Fibroblast of lung (primary cell): ENCODE measurements around the gene PRSS12. TPM values are rescaled to one million over a fixed set of nuclear protein-coding genes. Genes with fewer than 3 reads are reported as not detected.

Experiments used
- DNase-seq, 2 donors: peaks; one replicate each; pipeline versions ENCODE4 v3.0.0 to v3.0.0-alpha.2; 2010; ENCODE audit warnings: low read depth in 2 of 2
- H2AFZ ChIP-seq: 2 replicates; pipeline ENCODE4 v1.5.1; 2012; ENCODE audit warnings: low read length, control low read depth, inconsistent platforms
- H3K27ac ChIP-seq: 2 replicates; pipeline ENCODE4 v1.5.1; 2011; ENCODE audit warnings: low read length, control low read depth; ENCODE audit not compliant: insufficient read depth
- H3K27me3 ChIP-seq: 2 replicates; pipeline ENCODE4 v1.5.1; 2011; ENCODE audit warnings: mild to moderate bottlenecking, low read length; ENCODE audit not compliant: control insufficient read depth, insufficient read depth
- H3K36me3 ChIP-seq: 2 replicates; pipeline ENCODE4 v1.5.1; 2011; ENCODE audit warnings: low read length; ENCODE audit not compliant: control insufficient read depth, insufficient read depth
- H3K4me1 ChIP-seq: 2 replicates; pipeline ENCODE4 v1.5.1; 2011; ENCODE audit warnings: low read length; ENCODE audit not compliant: control insufficient read depth, insufficient read depth; ENCODE audit errors: extremely low read depth
- H3K4me2 ChIP-seq: 2 replicates; pipeline ENCODE4 v1.5.1; 2011; ENCODE audit warnings: low read length, control low read depth; ENCODE audit not compliant: insufficient read depth; ENCODE audit errors: extremely low read depth
- H3K4me3 ChIP-seq, 4 experiments: fragments of 200-600 bp in 1 of 4; sonication (generic) in 1 of 4; replicated peaks in 1 of 4; 2 replicates each; pipeline ENCODE4 v1.5.1; 2011 to 2016; ENCODE audit warnings: low read length in 4 of 4, low read depth in 3 of 4, mild to moderate bottlenecking in 3 of 4, control low read depth in 2 of 4, inconsistent platforms in 1 of 4, mixed read lengths in 1 of 4; ENCODE audit not compliant: insufficient read depth in 1 of 4; ENCODE audit errors: control extremely low read depth in 1 of 4
- H3K79me2 ChIP-seq: 2 replicates; pipeline ENCODE4 v1.5.1; 2012; ENCODE audit warnings: mild to moderate bottlenecking, low read length, inconsistent platforms; ENCODE audit not compliant: control insufficient read depth, insufficient read depth
- H3K9ac ChIP-seq: 2 replicates; pipeline ENCODE4 v1.5.1; 2011; ENCODE audit warnings: mild to moderate bottlenecking, low read length, control low read depth; ENCODE audit not compliant: insufficient read depth
- H3K9me3 ChIP-seq: 2 replicates; pipeline ENCODE4 v1.5.1; 2012; ENCODE audit warnings: low read depth, low read length; ENCODE audit not compliant: control insufficient read depth, insufficient read depth
- H4K20me1 ChIP-seq: 2 replicates; pipeline ENCODE4 v1.5.1; 2011; ENCODE audit warnings: low read length; ENCODE audit not compliant: control insufficient read depth, insufficient read depth; ENCODE audit errors: extremely low read depth
- CTCF ChIP-seq, 2 donors: IDR thresholded peaks in 1 of 2; conservative IDR thresholded peaks in 1 of 2; 1 replicate in 1 of 2; 2 replicates in 1 of 2; pipeline ENCODE4 v1.5.1; 2011 to 2012; ENCODE audit warnings: low read length in 2 of 2, control low read depth in 1 of 2, inconsistent platforms in 1 of 2, low read depth in 1 of 2, mild to moderate bottlenecking in 1 of 2
- EZH2 ChIP-seq: IDR thresholded peaks from 2 replicates; pipeline ENCODE4 v1.5.1; 2012; ENCODE audit warnings: low read length, control low read depth, mild to moderate bottlenecking; ENCODE audit errors: missing control alignments
- polyA plus RNA-seq, 2 donors: library from polyadenylated mRNA; depleted of rRNA in 1 of 2; stranded (reverse) in 1 of 2; unstranded in 1 of 2; fragments of >200 nt; gene quantifications; 2 replicates each; pipeline ENCODE4 v1.2.1, GENCODE V29; 2011 to 2012; ENCODE audit warnings: missing spikeins in 1 of 2
- total RNA-seq: library from RNA; depleted of rRNA; stranded (reverse); fragments of >200 nt; gene quantifications from 2 replicates; pipeline ENCODE4 v1.2.1, GENCODE V29; 2014

PRSS12 gene
- total and polyA plus RNA-seq, 2 donors (not counting 1 experiment from before 2014, with no cell fraction given), result 59.9 to 104 TPM

- peak overlapping the region; percentile 9 for H3K4me2 ChIP-seq
- TF ChIP-seq EZH2 (no peak), CTCF (conservative IDR thresholded peaks at IDR 0.05 in 1 of 2, IDR thresholded peaks at IDR 0.05 in 1 of 2; ENCODE audit: low read depth in 1 of 2, low read length in 2 of 2) (no peak)
- H3K9ac ChIP-seq, result no peak overlapping the region
- peaks cover 18% of the 10 kb centered on the region for H3K79me2 ChIP-seq
- H4K20me1 ChIP-seq, result no peaks in the 10 kb centered on the region
- peaks cover 2% of the 10 kb centered on the region for H3K36me3 ChIP-seq
- peak overlapping the region; percentile 66 for H3K27ac ChIP-seq
- DNase-seq, result no peak
- H2AFZ ChIP-seq, result no peak overlapping the region
- H3K9me3 ChIP-seq, result no peaks in the 10 kb centered on the region
- H3K4me3 ChIP-seq, result no peak overlapping the region
- H3K4me1 ChIP-seq, result peaks cover 21% of the 10 kb centered on the region
- H3K27me3 ChIP-seq, result no peaks in the 10 kb centered on the region
Observed at GRCh38 chr4:118335774-118336173, 17.0 kb downstream of the PRSS12 start.

GRCh38 chr4:118335324-118335723, 17.5 kb downstream of the PRSS12 start:
- Histone ChIP-seq H3K36me3 (peaks cover 2% of the 10 kb centered on the region), H2AFZ (no peak overlapping the region), H3K4me2 (peak overlapping the region; percentile 9), H3K4me1 (peaks cover 21% of the 10 kb centered on the region), H3K9me3 (no peaks in the 10 kb centered on the region), H3K27me3 (no peaks in the 10 kb centered on the region), H3K9ac (no peak overlapping the region), H3K79me2 (peaks cover 15% of the 10 kb centered on the region), H4K20me1 (no peaks in the 10 kb centered on the region), H3K4me3 (peak overlapping the region in 1 of 4 experiments; percentile 12), H3K27ac (peak overlapping the region; percentile 66)
- no peak for TF ChIP-seq CTCF (conservative IDR thresholded peaks at IDR 0.05 in 1 of 2, IDR thresholded peaks at IDR 0.05 in 1 of 2; ENCODE audit: low read depth in 1 of 2, low read length in 2 of 2)
- no peak for TF ChIP-seq EZH2
- DNase-seq, result peak in 1 of 2 donors; percentile 73

- Histone ChIP-seq H3K36me3 (peaks cover 4% of the 10 kb centered on the region), H3K9ac (no peak overlapping the region), H3K4me3 (no peak overlapping the region), H2AFZ (no peak overlapping the region), H3K4me2 (no peak overlapping the region), H3K4me1 (peaks cover 10% of the 10 kb centered on the region), H3K27ac (no peak overlapping the region), H3K27me3 (no peaks in the 10 kb centered on the region), H4K20me1 (no peaks in the 10 kb centered on the region), H3K9me3 (no peaks in the 10 kb centered on the region), H3K79me2 (peaks cover 5% of the 10 kb centered on the region)
- no peak for DNase-seq
- TF ChIP-seq CTCF (conservative IDR thresholded peaks at IDR 0.05 in 1 of 2, IDR thresholded peaks at IDR 0.05 in 1 of 2; ENCODE audit: low read depth in 1 of 2, low read length in 2 of 2) (no peak), EZH2 (no peak)
Observed at GRCh38 chr4:118331352-118331751, 21.5 kb downstream of the PRSS12 start.
